Stimulated activated CD4-positive, alpha-beta T cell treated with anti-CD3 and anti-CD28 coated beads, Interleukin-12 subunit alpha, Interleukin-12 subunit beta, amount 100 ng/mL, for 4 hours (primary cell): Measurements from ENCODE around the gene CBLIF.
A peak's percentile ranks its signal among the peaks of the same experiment; 100 is the strongest.
"Not testable (repeated sequence)": the region's sequence is repeated elsewhere in the genome, so short reads cannot be mapped to it uniquely, and the experiment has no call there.

ENCODE experiments used
- DNase-seq: peaks from one replicate; pipeline ENCODE4 v3.0.0-alpha.2; 2020

Gene CBLIF

DNA sequence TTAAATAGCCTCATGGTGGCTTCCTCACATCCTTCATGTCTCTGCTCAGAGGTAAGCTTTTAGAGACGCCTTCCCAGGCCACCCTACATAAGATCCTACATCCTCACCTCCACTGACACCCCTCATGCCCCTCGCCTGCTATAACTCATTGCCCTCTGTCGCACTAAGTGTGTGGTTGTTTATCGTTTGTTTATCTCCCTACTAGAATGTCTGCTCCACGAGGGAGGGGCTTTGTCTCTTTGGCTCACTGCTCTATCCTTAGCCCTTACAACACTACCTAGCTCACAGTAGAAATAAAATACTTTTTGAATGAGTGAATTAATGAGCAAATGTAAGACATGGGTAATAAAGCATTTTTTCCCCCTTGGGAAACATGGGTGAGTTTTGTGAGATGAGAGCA lies 1.3 kb upstream of the CBLIF start:
- no peak for DNase-seq

DNA sequence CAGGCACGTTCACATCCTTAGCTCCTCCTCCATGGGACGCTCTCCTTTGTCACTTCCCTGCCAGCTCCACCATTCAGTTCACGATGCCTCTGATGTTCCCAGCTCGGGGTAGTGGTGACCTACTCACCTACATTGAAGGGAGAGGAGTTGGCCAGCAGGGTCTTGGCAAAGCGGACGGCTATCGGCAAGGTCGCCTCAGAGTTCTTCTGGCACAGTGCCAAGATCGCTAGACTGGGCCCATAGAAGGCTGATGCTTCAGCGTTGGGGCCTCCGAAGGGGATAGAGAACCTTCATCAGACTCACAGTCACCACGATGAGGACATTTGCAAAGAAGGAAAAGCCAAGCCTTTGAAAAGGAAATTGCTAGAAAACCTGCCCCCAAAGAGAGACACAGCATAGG lies 3.0 kb downstream of the CBLIF start:
- no peak for DNase-seq

DNA sequence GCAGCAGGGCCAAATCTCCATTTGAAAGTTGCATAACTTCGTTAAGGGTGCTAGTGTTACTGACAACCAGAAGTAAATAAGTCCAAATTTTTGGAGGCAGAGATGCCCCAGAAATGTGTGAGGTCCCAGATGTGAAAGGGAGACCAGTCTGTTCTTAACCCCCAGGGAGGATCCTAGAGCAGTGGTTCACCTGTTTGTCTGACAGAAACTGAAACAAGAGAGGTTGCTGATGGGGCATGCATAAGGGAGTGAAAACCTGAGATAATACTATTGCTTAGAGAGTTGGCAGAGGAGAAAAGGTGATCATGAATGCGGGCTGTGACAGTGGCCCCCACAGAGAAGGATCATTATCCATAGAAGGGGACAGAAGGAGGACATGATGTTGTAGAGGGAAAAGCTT lies 3.8 kb downstream of the CBLIF start:
- DNase-seq = no peak

DNA sequence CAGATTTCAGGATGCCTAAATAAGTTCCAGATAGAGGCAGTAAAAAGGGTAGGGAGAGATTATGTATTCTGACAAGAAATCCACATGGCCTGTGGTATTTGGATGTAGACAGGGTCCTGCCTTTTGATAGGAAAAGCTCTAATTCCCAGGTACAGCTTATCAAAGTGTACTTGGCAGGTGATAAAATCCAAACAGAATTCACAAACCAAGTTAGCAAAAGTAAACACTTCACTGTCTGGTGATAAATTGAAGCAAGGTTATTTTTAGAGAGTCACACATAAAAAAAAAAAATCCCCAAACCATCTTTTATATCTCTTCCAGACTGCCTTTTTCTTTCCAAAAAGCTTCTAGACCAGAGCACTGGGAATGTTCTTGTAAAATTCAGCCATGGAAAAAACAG lies 5.7 kb downstream of the CBLIF start:
- DNase-seq = no peak

DNA sequence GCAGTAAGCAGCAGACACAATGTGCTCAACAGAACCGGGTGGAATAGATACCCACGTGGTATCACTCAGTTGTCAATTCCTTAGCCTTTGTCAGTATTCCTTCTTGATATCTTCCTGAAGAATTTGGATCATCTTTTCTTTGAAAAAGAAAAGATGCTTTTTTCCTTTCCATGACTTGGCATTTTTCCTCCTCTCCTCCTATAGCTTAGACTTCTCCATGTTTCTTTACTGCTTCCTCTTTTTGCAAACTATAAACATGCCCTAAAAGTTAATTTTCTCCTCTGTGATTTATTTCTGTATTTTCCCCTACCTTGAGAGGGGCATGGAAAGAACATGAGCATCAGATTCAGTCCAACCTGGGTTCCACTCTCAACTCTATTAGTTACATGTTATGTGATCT lies 11.7 kb downstream of the CBLIF start:
- no peak for DNase-seq

DNA sequence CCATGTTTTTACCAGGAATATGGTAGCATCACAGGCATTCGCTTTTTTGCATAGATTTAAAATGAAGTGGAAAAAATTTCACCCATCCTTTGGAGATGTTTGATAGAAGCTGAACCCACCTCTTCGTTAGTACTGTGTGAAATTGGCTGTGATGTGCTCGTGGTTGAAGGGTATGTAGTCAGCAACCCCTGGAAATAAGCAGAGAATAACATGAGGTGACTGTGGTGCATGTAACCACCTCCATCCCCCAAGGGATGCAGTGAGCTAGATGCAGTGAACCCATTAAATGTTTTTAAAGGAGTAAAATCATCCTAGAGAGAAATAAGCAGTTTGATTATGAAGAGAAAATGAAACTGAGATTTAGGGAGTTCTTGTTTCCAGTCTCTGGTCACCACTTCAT lies 15.9 kb downstream of the CBLIF start:
- DNase-seq = no peak

DNA sequence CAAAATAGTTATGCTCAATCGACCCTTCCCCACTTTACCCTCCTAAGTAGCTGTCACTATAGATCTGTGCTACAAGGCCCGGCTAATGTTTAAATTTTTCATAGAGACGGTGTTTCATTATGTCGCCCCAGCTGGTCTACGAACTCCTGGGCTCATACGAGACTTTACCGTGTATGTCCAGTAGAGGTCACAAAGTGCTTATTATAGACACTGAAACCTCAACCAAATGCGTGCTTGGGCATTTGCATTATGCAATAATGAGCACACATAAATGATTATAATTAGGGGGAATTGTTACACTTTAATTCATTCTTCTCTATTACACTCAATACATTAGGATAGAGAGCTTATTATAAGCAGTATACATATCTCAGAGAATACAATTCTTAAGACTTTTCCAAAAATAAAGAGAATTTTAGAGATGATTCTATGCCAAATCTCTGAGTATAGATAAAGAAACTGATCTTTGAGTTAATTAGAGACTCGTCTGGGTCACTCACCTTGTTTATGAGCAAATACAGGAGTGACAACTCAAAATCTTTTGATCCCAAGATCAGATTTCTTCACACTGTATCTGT lies 22.2 kb downstream of the CBLIF start:
- no peak for DNase-seq

DNA sequence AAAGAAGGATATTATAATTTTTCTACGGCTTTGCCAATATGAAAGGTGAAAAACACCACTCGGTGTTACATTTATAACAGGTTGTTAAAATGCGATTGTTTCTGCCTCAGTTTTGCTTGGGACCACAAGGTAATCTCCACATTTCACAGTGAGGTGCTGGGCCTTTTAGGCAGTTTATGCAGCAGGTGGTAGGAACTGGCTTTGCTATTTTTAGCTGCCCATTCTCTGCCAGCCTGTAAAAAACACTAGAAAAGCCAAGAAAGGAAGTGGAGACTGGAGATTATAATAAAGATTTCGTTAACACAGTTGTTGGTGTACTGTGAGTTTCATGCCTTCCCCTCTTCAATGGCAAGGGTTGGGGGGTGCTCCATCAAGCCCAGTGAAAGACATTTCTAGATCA lies 26.7 kb downstream of the CBLIF start:
- DNase-seq = no peak

DNA sequence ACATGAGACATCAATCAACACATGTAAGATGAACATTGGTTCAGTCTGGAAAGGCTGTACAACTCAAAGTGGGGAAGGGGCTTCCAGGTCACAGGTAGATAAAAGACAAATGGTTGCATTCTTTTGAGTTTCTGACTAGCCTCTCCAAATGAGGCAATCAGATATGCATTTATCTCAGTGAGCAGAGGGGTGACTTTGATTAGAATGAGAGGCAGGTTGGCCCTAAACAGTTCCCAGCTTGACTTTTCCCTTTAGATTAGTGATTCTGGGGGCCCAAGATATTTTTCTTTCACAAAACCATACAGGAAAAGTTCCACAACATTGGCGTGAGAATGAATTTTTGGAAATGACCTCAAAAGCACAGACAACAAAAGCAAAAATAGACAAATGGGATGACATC lies 28.9 kb downstream of the CBLIF start:
- not testable (repeated sequence) for DNase-seq

DNA sequence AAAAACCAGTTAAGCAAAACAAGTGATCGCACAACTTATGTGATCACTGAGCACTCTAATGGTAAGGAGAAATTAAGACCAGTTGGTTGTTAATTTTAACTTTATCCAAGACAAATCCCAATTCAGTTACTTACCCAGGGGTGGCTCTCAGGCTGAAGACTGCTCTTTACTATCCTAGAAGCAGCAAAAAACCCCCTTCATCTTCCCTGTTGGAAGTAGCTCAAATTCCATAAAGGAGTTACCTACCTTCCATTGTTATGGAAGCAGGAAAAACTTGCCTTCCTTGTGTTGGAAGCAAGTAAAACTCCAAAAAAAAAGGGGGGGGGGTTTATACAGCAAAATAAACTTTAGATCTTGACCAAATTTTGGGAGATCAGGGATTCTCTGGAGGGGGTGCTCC lies 29.5 kb downstream of the CBLIF start:
- no peak for DNase-seq

DNA sequence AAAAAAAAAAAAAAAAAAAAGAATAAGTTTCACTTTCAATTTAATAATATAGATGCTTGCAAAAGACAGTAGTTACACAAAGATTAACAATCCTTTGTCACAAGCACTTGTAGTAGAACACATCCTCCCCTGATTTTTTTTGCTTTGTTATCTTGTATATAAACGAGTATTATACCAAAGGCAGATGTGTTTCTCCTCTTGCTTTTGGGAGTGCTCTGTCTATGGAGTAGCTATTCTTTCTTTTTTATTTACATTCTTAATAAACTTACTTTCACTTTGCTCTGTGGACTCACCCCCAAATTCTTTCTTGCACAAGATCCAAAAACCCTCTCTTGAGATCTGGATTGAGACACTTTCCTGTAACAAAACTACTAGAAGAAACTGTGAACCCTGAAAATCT lies 31.3 kb downstream of the CBLIF start:
- no peak for DNase-seq

DNA sequence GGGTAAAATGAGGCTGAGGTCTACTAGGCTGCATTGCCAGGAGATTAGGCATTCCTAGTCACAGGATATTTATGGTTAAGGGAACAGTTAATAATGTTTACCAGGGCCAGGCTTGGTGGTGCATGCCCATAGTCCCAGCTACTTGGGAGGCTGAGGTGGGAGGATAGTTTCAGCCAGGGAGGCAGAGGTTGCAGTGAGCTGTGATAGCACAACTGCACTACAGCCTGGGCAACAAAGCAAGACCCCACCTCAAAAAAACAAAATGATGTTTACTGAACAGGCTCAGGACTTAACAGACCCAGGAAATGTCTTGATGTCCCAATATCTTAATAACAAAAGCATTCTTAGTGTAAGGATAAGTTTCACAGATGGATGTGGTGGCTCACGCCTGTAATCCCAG lies 31.9 kb downstream of the CBLIF start:
- no peak for DNase-seq

DNA sequence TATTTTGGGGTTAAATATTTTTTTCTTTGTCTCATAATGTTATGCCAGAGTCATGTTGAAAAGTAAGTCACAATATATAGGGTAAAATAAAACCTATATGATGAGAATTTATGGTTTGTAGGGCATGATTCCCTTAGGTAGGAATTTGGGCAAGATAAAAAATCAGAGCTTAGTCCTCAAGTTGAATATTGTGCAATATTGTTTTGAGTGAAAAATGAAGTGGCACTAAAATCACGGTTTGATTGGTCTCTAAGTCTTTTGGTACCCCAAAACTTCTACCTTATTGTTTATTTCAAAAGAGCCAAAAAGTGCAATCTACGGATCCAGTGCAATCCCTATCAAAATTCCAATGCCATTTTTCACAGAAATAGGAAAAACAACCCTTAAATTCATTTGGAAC lies 33.1 kb downstream of the CBLIF start:
- no peak for DNase-seq

DNA sequence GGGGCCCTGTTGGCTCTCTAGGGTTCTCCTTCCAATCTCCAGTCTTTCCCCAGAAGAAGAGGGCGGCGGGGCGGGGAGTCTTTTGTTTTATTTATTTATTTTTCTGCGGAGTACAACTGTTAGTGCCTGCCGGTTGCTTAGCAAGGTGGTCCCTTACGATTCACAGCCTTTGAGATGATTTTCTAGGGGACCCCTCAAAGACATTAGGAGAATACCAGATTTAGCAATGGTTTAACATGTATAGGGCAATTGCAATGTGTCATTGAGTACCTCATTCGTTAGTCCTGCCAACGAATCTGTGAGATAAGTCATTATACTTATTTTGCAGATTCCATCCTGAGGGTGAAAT lies 34.4 kb downstream of the CBLIF start:
- DNase-seq = no peak

DNA sequence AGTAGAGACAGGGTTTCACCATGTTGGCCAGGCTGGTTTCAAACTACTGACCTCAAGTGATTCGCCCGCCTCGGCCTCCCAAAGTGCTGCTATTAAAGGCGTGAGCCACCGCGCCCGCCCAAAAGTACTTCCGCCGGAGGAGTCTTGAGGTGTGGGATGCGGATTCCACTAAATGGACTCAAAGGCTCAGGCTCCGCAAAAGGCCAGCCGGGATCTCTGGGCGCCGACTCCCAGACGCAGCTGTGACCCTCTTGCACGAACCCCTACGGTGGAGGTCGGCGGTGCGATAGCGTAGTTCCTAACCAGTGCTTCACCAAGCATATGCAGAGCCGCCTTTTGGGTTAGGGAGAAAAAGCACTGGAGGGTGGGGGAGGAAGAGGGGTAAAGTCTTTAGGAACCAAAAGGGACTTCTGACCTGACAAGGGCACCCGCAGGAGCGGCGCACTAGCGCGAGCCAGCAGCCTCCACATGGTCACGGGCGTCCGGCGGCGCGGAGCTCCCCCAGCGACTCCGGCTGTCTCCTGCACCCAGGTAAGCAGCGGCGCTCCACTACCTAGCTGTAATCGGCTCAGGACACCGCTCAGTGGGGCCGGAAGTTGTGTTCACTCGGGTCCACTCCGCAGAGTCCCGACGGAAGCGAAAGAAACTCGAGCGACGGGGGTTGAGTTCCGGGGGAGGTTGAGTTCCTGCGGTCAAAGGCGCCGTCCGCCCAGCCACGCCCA lies 34.9 kb downstream of the CBLIF start, which contains the start of gene MRPL16:
Gene MRPL16 (minus strand): TSS at position 590 of the 722 bp plus-strand sequence. CDS start 120 bp downstream, at position 470.
- DNase-seq = peak; percentile 86

DNA sequence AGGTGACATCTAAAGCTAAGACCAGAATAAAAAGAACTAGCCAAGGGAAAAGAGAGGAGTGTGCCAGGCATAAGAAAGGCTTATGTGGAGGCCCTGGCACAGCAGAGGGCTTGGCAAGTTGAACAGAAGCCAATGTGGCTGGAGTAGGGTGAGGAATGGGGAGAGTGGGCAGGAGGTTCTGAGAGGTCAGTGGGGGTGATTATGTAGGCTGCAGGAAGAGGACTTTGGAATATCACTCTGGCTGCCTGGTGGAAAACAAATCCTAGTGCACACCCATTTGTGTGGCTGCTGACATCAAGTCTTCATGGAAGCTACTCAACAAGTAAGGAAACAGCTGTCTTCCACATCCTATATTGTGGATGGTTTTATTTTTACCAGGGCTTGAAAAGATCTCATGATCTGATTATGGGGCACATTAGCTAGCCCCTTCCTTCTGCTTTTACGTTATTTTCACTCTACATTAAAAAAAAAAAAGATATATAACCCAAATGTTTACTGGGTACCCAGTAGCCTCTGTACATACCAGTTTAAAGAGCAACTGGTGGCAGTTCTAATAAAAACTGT lies 38.2 kb downstream of the CBLIF start:
- DNase-seq = no peak

DNA sequence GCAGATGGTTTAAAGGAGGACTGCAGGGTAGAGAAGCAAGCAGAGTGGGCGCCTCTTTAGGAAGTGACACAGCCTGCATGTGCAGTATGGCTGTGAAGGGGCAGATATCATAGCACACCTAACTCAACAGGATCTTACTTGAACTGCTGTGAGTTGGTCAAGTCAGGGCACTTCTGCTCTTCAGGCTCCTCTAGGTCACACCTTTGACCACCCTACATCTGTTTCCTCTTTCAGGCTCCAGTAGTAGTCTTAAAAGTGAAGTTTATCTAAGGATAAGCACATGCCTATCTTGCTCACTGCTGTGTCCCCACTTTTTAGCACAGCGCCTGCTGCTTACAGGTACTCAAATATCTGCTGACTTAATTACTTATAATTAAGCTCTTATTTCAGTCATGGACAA lies 41.2 kb downstream of the CBLIF start:
- DNase-seq = no peak

DNA sequence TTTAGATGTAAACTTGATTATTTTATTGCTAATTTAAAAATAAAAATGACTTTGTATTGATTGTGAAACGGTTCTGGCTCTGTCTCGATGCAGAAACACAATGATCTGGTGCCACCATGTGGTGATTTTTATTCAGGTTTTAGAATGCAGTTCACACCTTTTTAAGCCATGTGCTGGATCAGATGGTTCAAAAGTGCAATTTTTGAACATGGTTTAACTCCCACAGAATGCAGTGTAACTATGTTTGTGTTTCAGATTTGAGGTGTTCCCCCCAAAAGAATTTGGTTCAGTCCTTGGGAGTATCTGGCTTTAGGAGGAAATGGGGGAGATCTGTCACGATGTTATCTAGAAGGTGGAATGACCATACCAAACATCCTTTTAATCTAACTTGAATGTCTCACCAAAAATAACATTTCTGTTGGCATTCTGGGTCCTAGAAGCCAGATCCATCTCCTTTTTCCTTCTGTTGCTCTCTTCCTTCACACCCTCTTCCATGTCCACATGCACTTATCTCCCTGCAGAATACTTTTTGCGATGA lies 42.6 kb downstream of the CBLIF start:
- DNase-seq = no peak

DNA sequence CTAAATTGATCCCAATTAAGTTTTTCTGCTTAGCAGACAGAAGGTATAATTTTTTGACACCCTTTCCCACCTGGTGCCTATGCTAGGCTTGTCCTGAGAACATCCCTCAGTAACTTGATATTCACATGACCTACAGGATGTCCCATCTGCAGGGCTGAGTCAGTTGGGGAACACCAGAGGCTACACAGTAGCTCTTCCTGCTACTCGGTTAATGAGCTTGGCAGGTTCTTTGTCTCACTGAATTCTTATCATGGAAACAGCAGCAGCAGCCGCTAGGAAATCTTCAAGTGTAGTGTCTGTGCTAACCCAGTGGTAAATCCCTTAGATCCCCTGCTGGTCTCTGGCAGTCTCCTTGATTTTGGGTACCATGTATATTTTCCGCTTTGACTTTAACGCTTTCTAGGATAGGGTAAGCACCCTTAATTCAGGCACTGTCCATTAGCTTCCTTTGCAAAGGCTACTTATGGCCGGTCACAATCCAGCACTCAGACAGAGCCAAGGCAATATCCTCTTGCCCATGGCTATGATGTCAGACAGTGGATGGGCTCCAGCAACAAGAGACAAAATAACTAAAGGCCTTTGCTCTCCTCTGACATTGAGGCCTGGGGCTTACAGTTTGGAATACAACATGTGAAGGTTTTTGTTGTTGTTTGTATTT lies 43.2 kb downstream of the CBLIF start:
- no peak for DNase-seq

DNA sequence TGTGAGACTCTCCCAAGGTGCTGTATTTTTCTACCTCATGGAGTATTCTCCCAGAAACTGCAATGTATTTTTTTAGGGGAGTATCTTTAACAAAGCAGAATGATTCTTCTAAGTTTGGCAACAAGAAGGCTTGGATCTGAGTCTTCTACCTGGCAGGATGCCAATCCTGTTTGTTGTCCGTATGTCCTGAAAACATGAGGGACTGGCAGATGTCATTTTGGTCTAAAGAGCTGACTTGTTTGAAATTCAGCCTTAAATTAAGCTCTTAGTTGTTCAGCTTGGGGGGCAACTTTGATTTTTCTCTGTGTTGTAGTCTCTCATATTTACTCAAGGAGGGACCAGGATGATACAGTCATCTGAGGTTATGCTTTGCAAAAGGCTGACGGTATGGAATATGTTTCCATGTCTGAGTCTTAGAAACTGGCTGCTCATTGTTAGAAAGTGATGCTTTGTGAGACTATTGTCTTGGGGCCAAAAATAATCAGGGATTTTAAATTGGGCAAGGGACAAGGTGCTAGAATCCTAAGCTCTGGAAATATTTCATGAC lies 44.1 kb downstream of the CBLIF start:
- no peak for DNase-seq

DNA sequence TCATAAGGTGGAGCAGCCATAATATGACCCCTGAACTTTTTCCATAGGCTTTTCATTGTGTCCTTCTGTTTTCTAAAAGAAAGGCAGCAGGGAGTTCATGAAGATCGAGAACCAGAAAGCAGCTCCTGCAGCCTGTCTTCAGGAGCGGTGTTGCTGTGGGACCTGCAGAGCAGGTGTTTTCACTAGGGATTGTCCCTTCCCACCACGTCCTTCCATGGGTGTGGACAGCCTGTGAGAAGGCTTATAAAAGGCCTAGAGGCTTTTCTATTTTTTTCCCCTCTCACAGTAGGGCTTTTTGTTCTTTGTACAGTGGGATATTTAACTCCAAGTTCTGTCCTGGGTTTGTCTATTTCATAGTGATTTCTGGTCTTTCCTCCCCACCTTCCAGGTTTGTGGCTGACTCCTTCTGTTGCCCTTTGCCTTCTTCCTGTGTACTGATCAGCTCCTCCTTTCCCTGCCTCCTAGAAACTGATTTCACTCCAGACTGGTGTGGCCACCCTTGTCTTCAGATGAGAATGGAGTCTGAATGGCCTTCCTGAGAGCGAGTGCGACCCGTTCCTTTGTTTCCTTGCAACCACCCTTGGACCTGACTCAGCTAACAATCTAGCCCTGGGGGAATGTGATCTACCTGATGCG lies 44.8 kb downstream of the CBLIF start:
- DNase-seq = no peak

DNA sequence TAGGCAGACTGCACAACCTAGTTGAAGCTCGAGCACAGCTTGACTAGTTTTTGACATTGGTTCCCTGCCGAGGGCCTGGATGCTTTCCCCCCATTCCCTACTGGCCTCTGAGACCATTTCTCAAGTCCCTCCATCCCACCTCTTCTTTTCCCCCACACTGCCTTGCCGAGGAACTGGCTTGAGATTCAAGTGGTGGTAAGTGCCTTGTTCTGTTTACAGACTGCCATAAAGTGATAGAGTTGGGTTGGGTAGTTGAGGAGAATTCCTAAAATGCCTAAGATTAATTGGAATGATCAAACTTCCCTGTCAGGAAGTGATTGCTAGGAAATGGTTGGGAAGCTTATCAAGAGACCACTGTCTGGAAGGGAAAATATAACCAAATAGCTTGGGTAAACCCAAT lies 50.9 kb downstream of the CBLIF start:
- no peak for DNase-seq

DNA sequence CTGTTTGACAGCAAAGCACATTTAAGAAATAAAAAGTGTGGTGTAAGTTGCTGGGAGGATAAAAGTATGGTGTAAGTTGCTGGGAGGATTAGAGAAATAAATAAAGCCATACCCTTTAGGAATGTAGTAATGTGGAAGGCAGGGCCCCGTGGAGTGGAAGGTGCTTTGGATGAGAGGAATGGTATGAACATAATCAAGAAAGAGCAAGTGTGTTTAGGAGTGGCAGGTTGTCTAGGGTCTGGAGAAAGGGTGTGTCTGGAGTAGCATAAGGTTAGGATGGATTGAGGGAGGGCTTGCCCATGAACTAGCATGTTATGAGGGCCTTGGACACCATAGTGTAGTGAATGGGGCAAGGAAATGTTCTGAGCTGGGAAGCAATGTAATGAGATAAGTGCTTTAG lies 52.8 kb downstream of the CBLIF start:
- DNase-seq = no peak
